CD14-positive monocyte (primary cell): Measurements from ENCODE around the gene FABP7. TPM values are rescaled to one million over a fixed set of nuclear protein-coding genes. Genes with fewer than 3 reads are reported as not detected.

ENCODE experiments used
- DNase-seq, 3 donors: peaks; one replicate each; pipeline ENCODE4 v3.0.0-alpha.2; 2011 to 2022
- H2AFZ ChIP-seq: 2 replicates; pipeline ENCODE4 v1.6.0; 2012; ENCODE audit warnings: mild to moderate bottlenecking, low read depth, low read length, inconsistent platforms; ENCODE audit not compliant: insufficient read depth, poor library complexity, severe bottlenecking
- H3K27ac ChIP-seq, 2 donors: 1 replicate in 1 of 2; 2 replicates in 1 of 2; pipeline ENCODE4 v1.5.1; 2012 to 2013; ENCODE audit warnings: low read length in 2 of 2, control low read depth in 1 of 2, inconsistent platforms in 1 of 2, low read depth in 1 of 2, mild to moderate bottlenecking in 1 of 2
- H3K27me3 ChIP-seq, 2 donors: one replicate each; pipeline versions ENCODE4 v1.6.0 to v1.6.1; 2011 to 2013; ENCODE audit warnings: low read length in 2 of 2; ENCODE audit not compliant: control insufficient read depth in 2 of 2, insufficient read depth in 2 of 2
- H3K36me3 ChIP-seq, 2 donors: replicated peaks in 1 of 2; 1 replicate in 1 of 2; 2 replicates in 1 of 2; pipeline versions ENCODE4 v1.5.1 to v1.6.1; 2012 to 2013; ENCODE audit warnings: low read length in 2 of 2, control low read depth in 1 of 2, inconsistent platforms in 1 of 2, mild to moderate bottlenecking in 1 of 2; ENCODE audit not compliant: insufficient read depth in 2 of 2, control insufficient read depth in 1 of 2
- H3K4me1 ChIP-seq, 2 donors: 1 replicate in 1 of 2; 2 replicates in 1 of 2; pipeline versions ENCODE4 v1.5.1 to v1.6.1; 2012 to 2013; ENCODE audit warnings: low read length in 2 of 2, control low read depth in 1 of 2, inconsistent platforms in 1 of 2, mild to moderate bottlenecking in 1 of 2, moderate library complexity in 1 of 2; ENCODE audit not compliant: insufficient read depth in 2 of 2, control insufficient read depth in 1 of 2
- H3K4me2 ChIP-seq: replicated peaks from 2 replicates; pipeline ENCODE3; 2012; ENCODE audit warnings: low read length, moderate library complexity, mild to moderate bottlenecking; ENCODE audit not compliant: poor library complexity, severe bottlenecking; ENCODE audit errors: extremely low read depth
- H3K4me3 ChIP-seq, 3 experiments: fragments of 200-600 bp in 1 of 3; sonication (generic) in 1 of 3; replicated peaks in 1 of 3; 1 replicate in 2 of 3; 2 replicates in 1 of 3; pipeline ENCODE4 v1.5.1; 2011 to 2013; ENCODE audit warnings: low read length in 3 of 3, mild to moderate bottlenecking in 3 of 3, control low read depth in 2 of 3, low read depth in 2 of 3, inconsistent platforms in 1 of 3, moderate library complexity in 1 of 3
- H3K79me2 ChIP-seq: 2 replicates; pipeline ENCODE4 v1.6.0; 2012; ENCODE audit warnings: mild to moderate bottlenecking, control low read depth, inconsistent platforms, low read length, moderate library complexity; ENCODE audit not compliant: insufficient read depth
- H3K9ac ChIP-seq: 2 replicates; pipeline ENCODE4 v1.6.0; 2017; ENCODE audit warnings: low read length, mild to moderate bottlenecking; ENCODE audit not compliant: insufficient read depth, poor library complexity, severe bottlenecking
- H3K9me3 ChIP-seq, 2 donors: replicated peaks in 1 of 2; 1 replicate in 1 of 2; 2 replicates in 1 of 2; pipeline versions ENCODE4 v1.5.1 to v1.6.1; 2012 to 2013; ENCODE audit warnings: low read length in 2 of 2, control low read depth in 1 of 2; ENCODE audit not compliant: control insufficient read depth in 1 of 2, insufficient read depth in 1 of 2
- H4K20me1 ChIP-seq: 2 replicates; pipeline ENCODE4 v1.6.0; 2012; ENCODE audit warnings: mild to moderate bottlenecking, low read length, control low read depth, moderate library complexity; ENCODE audit not compliant: insufficient read depth
- H3K27ac Mint-ChIP-seq, 7 donors: one replicate each; pipeline ENCODE4 v1.8.0; 2020; ENCODE audit warnings: mild to moderate bottlenecking in 7 of 7, mixed read lengths in 7 of 7, moderate library complexity in 6 of 7, inconsistent platforms in 2 of 7
- H3K27me3 Mint-ChIP-seq, 3 donors: one replicate each; pipeline ENCODE4 v1.8.0; 2021 to 2022; ENCODE audit warnings: low read depth in 3 of 3, mild to moderate bottlenecking in 3 of 3, mixed read lengths in 3 of 3, moderate library complexity in 3 of 3, inconsistent platforms in 1 of 3
- H3K36me3 Mint-ChIP-seq, 2 donors: one replicate each; pipeline ENCODE4 v1.8.0; 2020; ENCODE audit warnings: mixed read lengths in 2 of 2, inconsistent platforms in 1 of 2, mild to moderate bottlenecking in 1 of 2
- H3K4me1 Mint-ChIP-seq: one replicate; pipeline ENCODE4 v1.8.0; 2020; ENCODE audit warnings: mild to moderate bottlenecking, mixed read lengths
- H3K4me3 Mint-ChIP-seq, 2 donors: one replicate each; pipeline ENCODE4 v1.8.0; 2020; ENCODE audit warnings: mild to moderate bottlenecking in 2 of 2, mixed read lengths in 2 of 2, moderate library complexity in 1 of 2
- H3K9me3 Mint-ChIP-seq, 7 donors: one replicate each; pipeline ENCODE4 v1.8.0; 2020 to 2022; ENCODE audit warnings: mixed read lengths in 7 of 7, mild to moderate bottlenecking in 6 of 7, moderate library complexity in 6 of 7, inconsistent platforms in 2 of 7
- WGBS: methylation state at CpG from one replicate; pipeline ENCODE4 v1.1.5; 2013; ENCODE audit warnings: missing lambda C conversion rate; ENCODE audit not compliant: insufficient coverage; 5-methylcytosine and 5-hydroxymethylcytosine counted together
- intact Hi-C, 2 donors: fragments of 100-400 bp; cut with micrococcal nuclease; formaldehyde crosslinking; loops; one replicate each; pipeline versions ENCODE4 v1.15.0 to v1.15.1; 2023
- polyA plus RNA-seq, 3 donors: library from polyadenylated mRNA; depleted of rRNA in 1 of 3; unstranded in 2 of 3; stranded (reverse) in 1 of 3; fragments of 300-500 nt in 2 of 3; fragments of >200 nt in 1 of 3; fragmentation: Illumina TruSeq in 2 of 3; gene quantifications; 1 replicate in 2 of 3; 2 replicates in 1 of 3; pipeline ENCODE4 v1.2.3, GENCODE V29; 2012 to 2021
- TF ChIP-seq, protein P1 (sequence below): fragments of 200-600 bp; IDR thresholded peaks from one replicate; pipeline ENCODE4 v1.8.0; 2022; ENCODE audit warnings: antibody characterized with exemption, mild to moderate bottlenecking

The FABP7 gene
- polyA plus RNA-seq, 3 donors: not detected

DNA sequence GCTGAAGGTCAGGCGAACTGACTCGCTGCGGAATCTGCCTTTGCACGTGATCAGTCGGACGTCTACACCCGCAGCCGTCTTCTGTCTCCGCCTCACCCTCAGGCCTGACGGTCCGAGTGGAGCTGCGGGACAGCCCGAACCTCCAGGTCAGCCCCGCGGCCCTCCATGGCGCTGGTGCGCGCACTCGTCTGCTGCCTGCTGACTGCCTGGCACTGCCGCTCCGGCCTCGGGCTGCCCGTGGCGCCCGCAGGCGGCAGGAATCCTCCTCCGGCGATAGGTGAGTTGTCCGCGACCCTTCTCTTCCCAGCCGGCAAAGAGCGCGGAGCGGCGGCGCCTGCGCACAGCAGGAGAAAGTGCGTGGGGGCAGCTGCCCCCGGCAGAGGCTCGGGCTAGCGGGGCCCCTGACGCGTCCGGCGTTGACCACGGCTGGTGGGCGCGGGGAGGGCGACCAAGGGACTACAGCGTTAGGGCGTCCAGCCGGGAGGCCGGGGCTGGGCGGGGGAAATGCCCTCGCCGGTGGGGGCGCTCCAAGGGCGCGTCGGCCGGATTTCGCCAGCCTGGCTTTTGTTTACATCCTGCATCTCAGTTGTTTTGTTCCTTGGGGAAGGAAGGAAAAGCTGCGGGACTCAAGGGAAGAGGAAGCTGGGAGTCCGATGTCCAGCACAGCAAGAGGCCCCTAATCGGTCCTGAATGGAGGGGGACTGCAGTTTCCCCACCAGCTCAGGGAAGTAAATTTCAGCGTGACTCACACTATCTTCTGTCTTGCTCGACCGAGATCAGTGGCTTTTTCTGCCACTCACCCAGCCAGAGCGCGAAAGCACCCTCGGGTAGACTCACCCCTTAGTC, 9.9 kb downstream of the FABP7 start, which contains the start of gene SMPDL3A:
TSS of gene SMPDL3A (plus strand) at position 77 of the 846 bp plus-strand sequence. CDS start at position 166, 89 bp downstream.
- WGBS: under 1% methylated on average over 71 of the region's 71 CpGs
- Histone ChIP-seq H3K27me3 (peaks cover 28 to 35% of the 10 kb centered on the region in 2 donors), H3K27ac (peak within 1 kb of the TSS; percentile 91 to 95), H3K4me2 (peak within 1 kb of the TSS; percentile 93), H3K36me3 (no peaks in the 10 kb centered on the region), H2AFZ (peak within 1 kb of the TSS; percentile 81), H3K79me2 (peaks cover 51% of the 10 kb centered on the region), H3K9me3 (no peaks in the 10 kb centered on the region), H3K4me3 (peak within 1 kb of the TSS; percentile 81 to 89 (median 86)), H4K20me1 (peaks cover 10% of the 10 kb centered on the region), H3K9ac (peak within 1 kb of the TSS; percentile 94), H3K4me1 (peaks cover 38 to 41% of the 10 kb centered on the region in 2 donors)
- Mint-ChIP-seq H3K4me3 (peak within 1 kb of the TSS; percentile 91 to 97), H3K36me3 (peaks cover 6 to 29% of the 10 kb centered on the region in 2 donors), H3K4me1 (peaks cover 40% of the 10 kb centered on the region), H3K9me3 (peaks cover 0 to 3% (median 0%) of the 10 kb centered on the region in 7 donors), H3K27me3 (peaks cover 36 to 44% (median 44%) of the 10 kb centered on the region in 3 donors), H3K27ac (peak within 1 kb of the TSS; percentile 94 to 99 (median 97))
- peak; percentile 79 to 87 (median 86) for DNase-seq
- TF ChIP-seq, protein P1, sequence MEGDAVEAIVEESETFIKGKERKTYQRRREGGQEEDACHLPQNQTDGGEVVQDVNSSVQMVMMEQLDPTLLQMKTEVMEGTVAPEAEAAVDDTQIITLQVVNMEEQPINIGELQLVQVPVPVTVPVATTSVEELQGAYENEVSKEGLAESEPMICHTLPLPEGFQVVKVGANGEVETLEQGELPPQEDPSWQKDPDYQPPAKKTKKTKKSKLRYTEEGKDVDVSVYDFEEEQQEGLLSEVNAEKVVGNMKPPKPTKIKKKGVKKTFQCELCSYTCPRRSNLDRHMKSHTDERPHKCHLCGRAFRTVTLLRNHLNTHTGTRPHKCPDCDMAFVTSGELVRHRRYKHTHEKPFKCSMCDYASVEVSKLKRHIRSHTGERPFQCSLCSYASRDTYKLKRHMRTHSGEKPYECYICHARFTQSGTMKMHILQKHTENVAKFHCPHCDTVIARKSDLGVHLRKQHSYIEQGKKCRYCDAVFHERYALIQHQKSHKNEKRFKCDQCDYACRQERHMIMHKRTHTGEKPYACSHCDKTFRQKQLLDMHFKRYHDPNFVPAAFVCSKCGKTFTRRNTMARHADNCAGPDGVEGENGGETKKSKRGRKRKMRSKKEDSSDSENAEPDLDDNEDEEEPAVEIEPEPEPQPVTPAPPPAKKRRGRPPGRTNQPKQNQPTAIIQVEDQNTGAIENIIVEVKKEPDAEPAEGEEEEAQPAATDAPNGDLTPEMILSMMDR: peak; percentile 48
- intact Hi-C loops: loop anchor here in 1 of 2 donors (5.0 kb wide), 1 partner anchor 37 kb away; no protein-coding TSS in a partner anchor

- Histone ChIP-seq H3K9ac (peak overlapping the region; percentile 94), H3K27me3 (peaks cover 28 to 32% of the 10 kb centered on the region in 2 donors), H3K4me3 (peak overlapping the region; percentile 81 to 89 (median 86)), H3K36me3 (no peaks in the 10 kb centered on the region), H3K4me1 (peaks cover 38 to 41% of the 10 kb centered on the region in 2 donors), H3K27ac (peak overlapping the region; percentile 91 to 95), H2AFZ (peak overlapping the region; percentile 81), H3K9me3 (no peaks in the 10 kb centered on the region), H3K79me2 (peaks cover 57% of the 10 kb centered on the region), H3K4me2 (peak overlapping the region; percentile 93), H4K20me1 (peaks cover 10% of the 10 kb centered on the region)
- TF ChIP-seq, protein P1: no peak
- Mint-ChIP-seq H3K4me1 (peaks cover 40% of the 10 kb centered on the region), H3K27ac (peak overlapping the region; percentile 94 to 99 (median 97)), H3K36me3 (peaks cover 6 to 29% of the 10 kb centered on the region in 2 donors), H3K27me3 (peaks cover 31 to 40% (median 40%) of the 10 kb centered on the region in 3 donors), H3K9me3 (peaks cover 0 to 3% (median 0%) of the 10 kb centered on the region in 7 donors), H3K4me3 (peak overlapping the region; percentile 91 to 97)
- DNase-seq: no peak
- WGBS: 0% methylated on average over 8 of the region's 14 CpGs
- intact Hi-C loops: no loop called here
These were observed 10.5 kb downstream of the FABP7 start for GRCh38 chr6:122790028-122790422.
